Head of caudate nucleus (tissue), 42 donors: Measurements from ENCODE around the gene CALCR.

Experiments used
- DNase-seq, 42 donors: peaks; one replicate each; pipeline versions ENCODE4 v3.0.0 to v3.0.0-alpha.2; 2020 to 2021; ENCODE audit warnings: mixed read lengths in 7 of 42
- intact Hi-C: fragments of 100-400 bp; cut with DNase I; formaldehyde crosslinking; loops from one replicate; pipeline ENCODE4 v1.15.0; 2022

Gene CALCR

GRCh38 chr7:93471456-93471855 lies 103.1 kb downstream of the CALCR start:
- intact Hi-C loops = no loop called here
- no peak for DNase-seq

- no peak for DNase-seq
- intact Hi-C loops = no loop called here
These were observed 110.8 kb downstream of the CALCR start for GRCh38 chr7:93463764-93464163.

GRCh38 chr7:93461350-93461749 lies 113.2 kb downstream of the CALCR start:
- intact Hi-C loops = no loop called here
- peak in 15 of 42 donors; percentile 0 to 31 (median 8) for DNase-seq

- intact Hi-C loops = no loop called here
- DNase-seq = no peak
These were observed 121.3 kb downstream of the CALCR start for GRCh38 chr7:93453262-93453661.

GRCh38 chr7:93448176-93448575 lies 126.3 kb downstream of the CALCR start:
- intact Hi-C loops = no loop called here
- DNase-seq = no peak

GRCh38 chr7:93447509-93447908 lies 127.0 kb downstream of the CALCR start:
- no peak for DNase-seq
- intact Hi-C loops = no loop called here

- intact Hi-C loops = no loop called here
- DNase-seq = peak in 1 of 42 donors; percentile 2
These were observed 131.9 kb downstream of the CALCR start for GRCh38 chr7:93442478-93443224.

GRCh38 chr7:93435791-93436190 lies 138.7 kb downstream of the CALCR start:
- DNase-seq = no peak
- intact Hi-C loops = no loop called here

- intact Hi-C loops = no loop called here
- no peak for DNase-seq
These were observed 142.4 kb downstream of the CALCR start for GRCh38 chr7:93432130-93432529.

GRCh38 chr7:93430917-93431588 lies 143.5 kb downstream of the CALCR start:
- DNase-seq = no peak
- intact Hi-C loops = no loop called here

- DNase-seq = no peak
- intact Hi-C loops = no loop called here
These were observed 145.0 kb downstream of the CALCR start for GRCh38 chr7:93429563-93429962.

GRCh38 chr7:93427107-93427506 lies 147.4 kb downstream of the CALCR start:
- DNase-seq = no peak
- intact Hi-C loops = no loop called here

GRCh38 chr7:93426155-93426696 lies 148.3 kb downstream of the CALCR start:
- intact Hi-C loops = no loop called here
- no peak for DNase-seq

- DNase-seq = no peak
- intact Hi-C loops = no loop called here
These were observed 159.9 kb downstream of the CALCR start for GRCh38 chr7:93414574-93414973.

GRCh38 chr7:93409324-93409723 lies 165.2 kb downstream of the CALCR start:
- DNase-seq = no peak
- intact Hi-C loops = no loop called here

GRCh38 chr7:93407239-93407638 lies 167.3 kb downstream of the CALCR start:
- intact Hi-C loops = no loop called here
- DNase-seq = peak in 3 of 42 donors; percentile 6 to 36 (median 12)

- no peak for DNase-seq
- intact Hi-C loops = no loop called here
These were observed 171.6 kb downstream of the CALCR start for GRCh38 chr7:93402944-93403343.

GRCh38 chr7:93399642-93400041 lies 174.9 kb downstream of the CALCR start:
- no peak for DNase-seq
- intact Hi-C loops = no loop called here

GRCh38 chr7:93392984-93393383 lies 181.5 kb downstream of the CALCR start:
- DNase-seq = no peak
- intact Hi-C loops = no loop called here

GRCh38 chr7:93390660-93391059 lies 183.9 kb downstream of the CALCR start:
- DNase-seq = no peak
- intact Hi-C loops = no loop called here

GRCh38 chr7:93382362-93382761 lies 192.2 kb downstream of the CALCR start:
- intact Hi-C loops = no loop called here
- no peak for DNase-seq
